22Rv1 (cell line): Measurements from ENCODE around the gene CAMSAP1.

Experiments
- CTCF ChIP-seq: fragments of 450-650 bp; IDR thresholded peaks from 2 replicates; pipeline ENCODE4 v1.5.1; 2017; ENCODE audit warnings: mild to moderate bottlenecking
- ZFX ChIP-seq: fragments of 450-650 bp; IDR thresholded peaks from 2 replicates; pipeline ENCODE4 v1.6.1; 2017; ENCODE audit warnings: antibody characterized with exemption, borderline replicate concordance

- TF ChIP-seq CTCF (no peak), ZFX (no peak)
These were observed 16.2 kb downstream of the CAMSAP1 start for GRCh38 chr9:135891027-135891631.
